Measurements from ENCODE around the gene PDK4.
"Not testable (repeated sequence)": the region's sequence is repeated elsewhere in the genome, so short reads cannot be mapped to it uniquely, and the experiment has no call there.

The PDK4 gene

DNA sequence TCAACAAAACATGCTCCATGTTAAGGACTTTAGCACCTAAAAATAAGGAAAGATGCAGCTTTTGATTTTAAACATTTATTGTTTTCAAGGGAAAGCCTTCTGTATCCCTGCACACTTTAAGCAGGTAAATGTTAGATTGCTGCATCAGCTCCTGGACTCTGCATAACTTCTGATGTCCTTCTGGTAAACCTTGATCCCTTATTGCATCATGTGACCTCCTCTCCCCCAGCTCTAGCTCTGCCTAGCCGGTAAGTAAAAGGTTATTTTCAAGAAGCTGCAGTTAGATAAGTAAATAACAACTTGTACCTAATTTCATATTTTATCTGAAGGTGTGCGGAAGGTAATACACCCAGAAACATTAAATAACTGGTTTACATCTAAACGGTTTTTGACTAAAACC, 37.5 kb downstream of the PDK4 start:
- no peak for DNase-seq

GRCh38 chr7:95556777-95557176, 39.5 kb downstream of the PDK4 start:
- DNase-seq, result no peak

DNA sequence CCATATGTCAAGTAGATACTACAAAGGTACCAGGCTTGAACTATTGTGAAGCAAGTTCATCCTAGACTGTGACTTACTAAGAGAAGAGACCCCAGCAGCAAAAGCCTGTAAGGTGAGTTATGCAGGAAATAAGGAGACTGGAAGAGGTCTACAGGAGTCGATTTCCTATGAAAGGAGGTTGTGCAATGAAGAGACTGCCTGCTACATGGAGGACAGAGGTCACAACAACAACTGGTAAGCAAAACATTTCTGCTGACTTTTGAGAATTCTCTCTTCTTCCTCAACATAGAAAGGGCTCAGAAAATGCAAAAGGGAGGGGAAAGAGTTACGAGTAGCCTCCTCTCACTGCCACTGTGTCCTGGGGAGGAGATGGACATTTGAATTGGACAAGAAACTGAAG, 42.4 kb downstream of the PDK4 start:
- no peak for DNase-seq

GRCh38 chr7:95552010-95552926, 44.0 kb downstream of the PDK4 start:
- not testable (repeated sequence) for DNase-seq

- DNase-seq, result no peak
Measured at GRCh38 chr7:95550546-95550945, 45.8 kb downstream of the PDK4 start.

- no peak for DNase-seq
Measured at GRCh38 chr7:95549818-95550529, 46.3 kb downstream of the PDK4 start.

DNA sequence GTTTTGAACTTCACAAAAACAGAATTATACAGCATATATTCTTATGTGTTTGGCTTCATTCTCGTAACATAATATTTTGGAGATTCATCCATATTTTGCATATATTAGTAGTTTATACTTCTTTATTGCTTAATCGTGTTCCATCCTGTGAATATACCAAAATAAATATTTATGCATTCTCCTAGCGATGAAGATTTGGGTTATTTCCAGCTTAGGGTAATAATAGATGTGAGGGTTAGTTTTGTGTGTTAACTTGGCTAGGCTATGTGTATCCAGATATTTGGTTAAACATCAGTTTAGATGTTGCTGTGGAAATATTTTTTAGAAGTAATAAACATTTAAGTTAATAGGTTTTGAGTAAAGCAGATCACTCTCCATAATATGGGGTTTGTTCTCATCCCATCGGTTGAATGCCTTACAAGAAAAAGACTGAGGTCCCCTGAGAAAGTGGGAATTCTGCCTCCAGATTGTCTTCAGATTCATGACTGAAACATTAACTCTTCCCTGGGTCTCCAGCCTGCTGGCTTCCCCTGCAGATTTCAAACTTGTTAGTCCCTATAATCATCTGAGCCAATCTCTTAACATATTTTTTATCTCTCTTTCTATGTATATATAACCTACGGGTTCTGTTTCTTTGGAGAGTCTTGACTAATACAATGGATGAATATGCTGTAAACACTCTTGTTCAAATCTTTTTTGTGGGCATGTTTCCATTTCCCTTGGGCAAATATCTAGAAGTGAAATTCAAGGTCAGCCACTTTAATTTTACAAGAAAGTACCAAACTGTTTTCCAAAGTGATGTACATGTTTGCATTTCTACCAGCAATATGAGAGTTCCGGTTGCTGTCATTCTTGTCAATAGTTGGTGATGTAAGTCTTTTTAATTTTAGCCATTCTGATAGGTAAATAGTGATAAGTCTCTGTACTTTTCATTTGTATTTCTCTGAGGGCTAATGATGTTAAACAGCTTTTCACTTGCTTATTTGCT, 48.7 kb downstream of the PDK4 start:
- no peak for DNase-seq

DNA sequence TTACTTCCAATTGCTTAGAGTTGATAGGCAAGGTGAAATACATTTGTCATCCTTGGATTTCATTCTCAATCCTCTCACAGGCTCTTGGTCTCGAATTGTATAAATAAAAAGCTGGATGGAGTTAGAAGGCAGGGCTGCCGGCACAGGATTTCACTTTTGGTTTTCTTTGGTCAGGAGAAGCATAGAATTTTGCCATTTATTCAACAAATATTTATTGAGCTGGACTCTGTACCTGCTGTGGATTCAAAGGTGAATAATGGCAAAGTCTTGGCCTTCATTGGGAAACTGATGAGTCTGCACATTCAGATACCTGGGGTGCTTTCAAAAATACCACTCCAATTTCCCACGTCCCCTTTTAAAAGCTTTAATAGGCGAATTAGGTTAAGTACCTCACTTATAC, 49.7 kb downstream of the PDK4 start:
- DNase-seq, result no peak

- DNase-seq, result no peak
Measured at GRCh38 chr7:95545673-95546072, 50.6 kb downstream of the PDK4 start.

- DNase-seq, result no peak
Measured at GRCh38 chr7:95545007-95545615, 51.2 kb downstream of the PDK4 start.

DNA sequence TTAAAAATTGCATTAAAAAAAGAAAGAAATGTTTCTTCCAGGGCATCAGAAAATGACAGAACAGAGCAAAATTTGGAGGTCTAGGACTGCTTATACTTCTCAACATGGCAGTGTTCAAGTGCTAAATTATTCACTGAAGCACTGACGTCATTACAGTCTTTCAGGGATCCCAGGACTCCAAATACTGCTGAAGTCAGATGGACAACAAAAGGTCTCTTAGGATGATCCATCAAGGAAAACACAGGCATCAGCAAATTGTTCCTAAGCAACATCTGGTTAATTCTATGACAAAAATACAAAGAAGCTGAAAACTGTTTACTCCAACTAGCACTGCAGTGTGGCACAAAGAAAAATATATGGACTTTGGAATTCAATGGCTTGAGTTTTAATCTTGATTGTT, 52.1 kb downstream of the PDK4 start:
- no peak for DNase-seq

- DNase-seq, result no peak
Measured at GRCh38 chr7:95543312-95543711, 53.0 kb downstream of the PDK4 start.

DNA sequence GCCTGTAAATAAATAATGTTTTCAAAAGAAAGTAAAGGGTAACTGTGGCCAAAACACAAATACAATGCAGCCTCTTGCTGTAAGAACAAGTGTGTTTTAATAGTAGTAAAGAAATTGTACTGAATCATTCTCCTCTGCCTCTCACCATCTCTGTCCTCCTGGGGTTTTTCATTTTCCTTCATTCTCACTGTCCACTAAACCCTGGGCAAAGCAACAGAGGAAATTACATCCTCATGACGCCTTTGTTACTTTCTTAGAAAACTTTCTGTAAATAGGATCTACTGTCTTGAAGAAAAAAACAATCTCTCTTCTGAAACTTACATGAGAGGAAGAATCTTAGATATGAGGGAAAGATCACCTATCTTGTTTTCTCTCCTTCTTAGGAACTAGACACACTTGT, 56.0 kb downstream of the PDK4 start:
- DNase-seq, result no peak

GRCh38 chr7:95539426-95539825, 56.9 kb downstream of the PDK4 start:
- DNase-seq, result no peak

- no peak for DNase-seq
Measured at GRCh38 chr7:95537468-95537867, 58.8 kb downstream of the PDK4 start.

- no peak for DNase-seq
Measured at GRCh38 chr7:95536656-95537311, 59.5 kb downstream of the PDK4 start.

DNA sequence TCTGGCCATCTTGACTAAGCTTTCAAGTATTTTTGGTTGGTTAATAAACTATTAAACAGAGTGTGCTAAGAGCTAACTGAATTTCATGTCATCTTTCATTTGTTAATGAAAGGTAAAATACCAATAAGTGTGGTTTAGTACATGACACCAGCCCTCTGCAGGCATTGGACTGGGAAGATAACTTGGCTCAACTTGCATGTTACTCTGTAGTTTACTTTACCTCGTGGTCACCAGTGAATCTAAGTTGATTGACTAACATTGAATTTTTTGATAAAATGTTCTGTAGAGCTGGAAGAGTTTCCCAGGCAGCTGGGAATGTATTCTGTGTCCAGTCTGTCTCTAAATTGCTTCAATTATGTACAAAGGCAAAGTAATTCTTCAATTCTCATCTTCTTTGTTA, 60.7 kb downstream of the PDK4 start:
- DNase-seq, result no peak

GRCh38 chr7:95534796-95535195, 61.5 kb downstream of the PDK4 start:
- DNase-seq, result no peak

Measured in NCI-H187 treated with DMSO at 0.1 percent for 48 hours (cell line).